CD4-positive, alpha-beta T cell (primary cell): Measurements from ENCODE around the gene SLC6A18. TPM values are rescaled to one million over a fixed set of nuclear protein-coding genes. Genes with fewer than 3 reads are reported as not detected.

ENCODE experiments used
- ATAC-seq: fragments of 200-7000 bp; cut with Tn5 transposase; one replicate; pipeline ENCODE4 v1.10.0; 2022; ENCODE audit warnings: mild to moderate bottlenecking; ENCODE audit not compliant: poor library complexity
- CTCF ChIA-PET: fragments of 350-600 bp; sonication (Branson Sonifier 250); formaldehyde crosslinking; loops from one replicate; lab custom pipeline; 2021; ENCODE audit warnings: antibody characterized with exemption, inconsistent platforms; lab: Charles Lee
- POLR2A ChIA-PET: fragments of 350-600 bp; sonication (Branson Sonifier 250); formaldehyde crosslinking; loops from one replicate; lab custom pipeline; 2021; ENCODE audit warnings: antibody characterized with exemption, inconsistent platforms; lab: Charles Lee
- DNase-seq, 14 experiments: peaks; one replicate each; pipeline ENCODE4 v3.0.0-alpha.2; 2013 to 2020; ENCODE audit warnings: mixed read lengths in 2 of 14
- H3K27ac ChIP-seq, 2 donors: one replicate each; pipeline versions ENCODE4 v1.5.1 to v1.7.0; 2013; ENCODE audit warnings: low read length in 2 of 2, low read depth in 1 of 2, mild to moderate bottlenecking in 1 of 2
- H3K27me3 ChIP-seq, 2 experiments: 1 replicate in 1 of 2; 2 replicates in 1 of 2; pipeline versions ENCODE4 v1.6.1 to v1.7.0; 2013; ENCODE audit warnings: low read length in 2 of 2, control low read depth in 1 of 2, mild to moderate bottlenecking in 1 of 2, moderate library complexity in 1 of 2; ENCODE audit not compliant: insufficient read depth in 2 of 2, control insufficient read depth in 1 of 2
- H3K36me3 ChIP-seq: one replicate; pipeline ENCODE4 v1.6.1; 2013; ENCODE audit warnings: low read length, control low read depth; ENCODE audit not compliant: insufficient read depth
- H3K4me1 ChIP-seq: one replicate; pipeline ENCODE4 v1.6.1; 2013; ENCODE audit warnings: low read length, control low read depth; ENCODE audit not compliant: insufficient read depth
- H3K4me3 ChIP-seq: one replicate; pipeline ENCODE4 v1.5.1; 2013; ENCODE audit warnings: mild to moderate bottlenecking, low read length, moderate library complexity
- H3K9me3 ChIP-seq, 2 experiments: 1 replicate in 1 of 2; 2 replicates in 1 of 2; pipeline versions ENCODE4 v1.6.1 to v1.7.0; 2013; ENCODE audit warnings: low read length in 2 of 2, mild to moderate bottlenecking in 2 of 2, control low read depth in 1 of 2, moderate library complexity in 1 of 2; ENCODE audit not compliant: control insufficient read depth in 1 of 2, insufficient read depth in 1 of 2
- H3K27ac Mint-ChIP-seq: one replicate; pipeline ENCODE4 v1.8.0; 2020; ENCODE audit warnings: mixed read lengths
- H3K27me3 Mint-ChIP-seq: one replicate; pipeline ENCODE4 v1.8.0; 2021; ENCODE audit warnings: mixed read lengths
- H3K36me3 Mint-ChIP-seq: one replicate; pipeline ENCODE4 v1.8.0; 2021; ENCODE audit warnings: low read depth, mixed read lengths
- H3K4me1 Mint-ChIP-seq: one replicate; pipeline ENCODE4 v1.8.0; 2021; ENCODE audit warnings: low read depth, mixed read lengths
- H3K4me3 Mint-ChIP-seq: one replicate; pipeline ENCODE4 v1.8.0; 2020; ENCODE audit warnings: mild to moderate bottlenecking, mixed read lengths
- H3K9me3 Mint-ChIP-seq: one replicate; pipeline ENCODE4 v1.8.0; 2020; ENCODE audit warnings: mixed read lengths
- intact Hi-C, 2 experiments: fragments of 100-400 bp; cut with DNase I in 1 of 2; cut with micrococcal nuclease in 1 of 2; formaldehyde crosslinking; loops; one replicate each; pipeline versions ENCODE4 v1.15.1 to v1.9.0; 2023 to 2025; cut with DNase I, micrococcal nuclease
- total RNA-seq, 174 experiments: library from RNA in 2 of 174; stranded (reverse) in 2 of 174; gene quantifications; one replicate each; pipeline ENCODE4 v1.2.3 and lab custom pipeline; 2021 to 2026
- TF ChIP-seq, protein P1 (sequence below): fragments of 200-600 bp; IDR thresholded peaks from one replicate; pipeline ENCODE4 v1.8.0; 2022; ENCODE audit warnings: antibody characterized with exemption, mild to moderate bottlenecking

SLC6A18 gene
- total RNA-seq, 2 experiments from 2014 or later = not detected

DNA sequence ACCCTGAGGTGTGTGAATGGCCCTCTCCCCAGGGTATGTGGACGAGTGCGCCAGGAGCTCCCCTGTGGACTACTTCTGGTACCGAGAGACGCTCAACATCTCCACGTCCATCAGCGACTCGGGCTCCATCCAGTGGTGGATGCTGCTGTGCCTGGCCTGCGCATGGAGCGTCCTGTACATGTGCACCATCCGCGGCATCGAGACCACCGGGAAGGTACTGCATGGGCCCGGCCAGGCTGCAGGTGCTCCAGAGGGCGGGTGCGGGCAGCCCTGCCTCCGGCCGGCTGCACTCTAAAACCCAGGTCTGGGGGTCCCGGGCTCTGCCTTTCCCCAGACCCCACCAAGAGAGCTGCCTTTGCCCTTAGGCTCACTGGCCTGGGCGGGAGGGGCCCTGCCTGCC is 12.9 kb upstream of the SLC6A18 start:
- ChIA-PET POLR2A (no interaction called here), CTCF (no interaction called here)
- no peak overlapping the region for H3K4me3 Mint-ChIP-seq
- H3K27me3 ChIP-seq = no peaks in the 10 kb centered on the region
- H3K27me3 Mint-ChIP-seq = no peaks in the 10 kb centered on the region
- no peaks in the 10 kb centered on the region for H3K4me1 ChIP-seq
- intact Hi-C loops = no loop called here
- ATAC-seq (no peak), DNase-seq (no peak)
- peaks cover 0 to 15% of the 10 kb centered on the region in 2 experiments for H3K9me3 ChIP-seq
- TF ChIP-seq, protein P1, sequence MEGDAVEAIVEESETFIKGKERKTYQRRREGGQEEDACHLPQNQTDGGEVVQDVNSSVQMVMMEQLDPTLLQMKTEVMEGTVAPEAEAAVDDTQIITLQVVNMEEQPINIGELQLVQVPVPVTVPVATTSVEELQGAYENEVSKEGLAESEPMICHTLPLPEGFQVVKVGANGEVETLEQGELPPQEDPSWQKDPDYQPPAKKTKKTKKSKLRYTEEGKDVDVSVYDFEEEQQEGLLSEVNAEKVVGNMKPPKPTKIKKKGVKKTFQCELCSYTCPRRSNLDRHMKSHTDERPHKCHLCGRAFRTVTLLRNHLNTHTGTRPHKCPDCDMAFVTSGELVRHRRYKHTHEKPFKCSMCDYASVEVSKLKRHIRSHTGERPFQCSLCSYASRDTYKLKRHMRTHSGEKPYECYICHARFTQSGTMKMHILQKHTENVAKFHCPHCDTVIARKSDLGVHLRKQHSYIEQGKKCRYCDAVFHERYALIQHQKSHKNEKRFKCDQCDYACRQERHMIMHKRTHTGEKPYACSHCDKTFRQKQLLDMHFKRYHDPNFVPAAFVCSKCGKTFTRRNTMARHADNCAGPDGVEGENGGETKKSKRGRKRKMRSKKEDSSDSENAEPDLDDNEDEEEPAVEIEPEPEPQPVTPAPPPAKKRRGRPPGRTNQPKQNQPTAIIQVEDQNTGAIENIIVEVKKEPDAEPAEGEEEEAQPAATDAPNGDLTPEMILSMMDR = no peak
- H3K4me3 ChIP-seq = no peak overlapping the region
- H3K36me3 ChIP-seq = no peaks in the 10 kb centered on the region
- no peak overlapping the region for H3K27ac Mint-ChIP-seq
- no peaks in the 10 kb centered on the region for H3K36me3 Mint-ChIP-seq
- H3K4me1 Mint-ChIP-seq = no peaks in the 10 kb centered on the region
- no peak overlapping the region for H3K27ac ChIP-seq
- no peaks in the 10 kb centered on the region for H3K9me3 Mint-ChIP-seq

DNA sequence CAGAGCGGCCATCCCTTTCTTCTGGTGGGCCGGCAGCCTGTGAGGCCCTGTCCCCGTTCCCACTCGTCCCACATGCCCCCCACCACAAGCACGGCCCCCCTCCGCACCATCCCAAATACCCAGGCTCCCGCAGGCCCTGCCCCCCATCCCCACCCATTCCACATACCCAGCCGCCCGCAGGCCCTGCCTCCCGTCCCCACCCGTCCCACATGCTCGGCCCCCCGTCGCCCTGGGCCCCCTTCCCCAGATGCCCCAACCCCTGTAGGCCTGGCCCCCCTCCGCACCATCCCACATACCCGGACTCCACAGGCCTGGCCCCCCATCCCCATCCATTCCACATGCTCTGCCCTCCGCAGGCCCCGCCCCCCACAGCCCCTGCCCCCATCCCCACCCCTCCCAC is 12.3 kb upstream of the SLC6A18 start:
- Mint-ChIP-seq H3K27me3 (no peaks in the 10 kb centered on the region), H3K36me3 (no peaks in the 10 kb centered on the region), H3K4me1 (no peaks in the 10 kb centered on the region), H3K27ac (no peak overlapping the region), H3K4me3 (no peak overlapping the region), H3K9me3 (no peaks in the 10 kb centered on the region)
- intact Hi-C loops = no loop called here
- peaks cover 0 to 15% of the 10 kb centered on the region in 2 experiments for H3K9me3 ChIP-seq
- H3K4me3 ChIP-seq = no peak overlapping the region
- H3K36me3 ChIP-seq = no peaks in the 10 kb centered on the region
- H3K27ac ChIP-seq = no peak overlapping the region
- no peaks in the 10 kb centered on the region for H3K27me3 ChIP-seq
- TF ChIP-seq, protein P1 = no peak
- ChIA-PET POLR2A (no interaction called here), CTCF (no interaction called here)
- no peak for ATAC-seq
- no peaks in the 10 kb centered on the region for H3K4me1 ChIP-seq
- no peak for DNase-seq

DNA sequence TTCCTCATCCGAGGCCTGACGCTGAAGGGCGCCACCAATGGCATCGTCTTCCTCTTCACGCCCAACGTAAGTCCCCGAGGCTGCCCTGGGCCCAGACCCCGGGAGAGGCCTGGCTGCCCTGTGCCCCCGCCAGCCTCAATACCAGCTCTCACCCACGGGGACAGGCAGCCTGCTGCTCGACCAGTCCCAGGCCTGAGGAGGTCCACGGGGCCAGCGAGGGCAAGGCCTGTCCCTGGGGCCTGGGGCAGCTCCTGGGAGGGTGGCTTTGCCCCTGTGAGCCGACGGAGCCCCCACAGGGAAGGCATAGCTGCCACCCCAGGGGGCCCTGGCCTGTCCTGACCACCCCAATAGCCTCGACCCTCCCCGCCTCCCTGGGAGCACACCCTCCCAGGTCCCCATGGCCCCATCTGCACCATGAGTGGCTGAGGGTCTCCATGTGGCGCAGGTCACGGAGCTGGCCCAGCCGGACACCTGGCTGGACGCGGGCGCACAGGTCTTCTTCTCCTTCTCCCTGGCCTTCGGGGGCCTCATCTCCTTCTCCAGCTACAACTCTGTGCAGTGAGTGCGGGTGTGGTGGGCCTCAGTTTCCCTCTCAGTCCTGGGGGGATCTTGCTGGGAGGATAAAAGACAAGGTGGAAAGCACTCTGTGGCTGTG is 11.5 kb upstream of the SLC6A18 start:
- Mint-ChIP-seq H3K27me3 (no peaks in the 10 kb centered on the region), H3K36me3 (no peaks in the 10 kb centered on the region), H3K4me1 (no peaks in the 10 kb centered on the region), H3K27ac (no peak overlapping the region), H3K9me3 (no peaks in the 10 kb centered on the region), H3K4me3 (no peak overlapping the region)
- DNase-seq = no peak
- no peak overlapping the region for H3K4me3 ChIP-seq
- H3K27me3 ChIP-seq = no peaks in the 10 kb centered on the region
- ChIA-PET POLR2A (no interaction called here), CTCF (no interaction called here)
- H3K9me3 ChIP-seq = peaks cover 0 to 15% of the 10 kb centered on the region in 2 experiments
- intact Hi-C loops = no loop called here
- TF ChIP-seq, protein P1 = no peak
- H3K4me1 ChIP-seq = no peaks in the 10 kb centered on the region
- no peak for ATAC-seq
- H3K27ac ChIP-seq = no peak overlapping the region
- no peaks in the 10 kb centered on the region for H3K36me3 ChIP-seq
